Smooth muscle cell (in vitro differentiated cells): ENCODE results near the gene PTBP2. TPM values are rescaled to one million over a fixed set of nuclear protein-coding genes. Genes with fewer than 3 reads are reported as not detected.

Experiments
- DNase-seq: peaks from one replicate; lab custom pipeline; 2025; ENCODE audit not compliant: unreplicated experiment; lab: John Stamatoyannopoulos, UW
- H2AFZ ChIP-seq: fragments of 200-600 bp; sonication (generic); 2 replicates; pipeline ENCODE4 v1.6.0; 2016; ENCODE audit warnings: antibody characterized with exemption, low read depth, mild to moderate bottlenecking
- H3F3A ChIP-seq: fragments of 200-600 bp; sonication (generic); 2 replicates; pipeline ENCODE4 v1.6.0; 2017; ENCODE audit warnings: antibody characterized with exemption, low read depth
- H3K27ac ChIP-seq: fragments of 200-600 bp; sonication (generic); 2 replicates; pipeline ENCODE4 v1.5.1; 2016; ENCODE audit warnings: low read depth, mild to moderate bottlenecking
- H3K27me3 ChIP-seq: fragments of 200-600 bp; sonication (generic); 2 replicates; pipeline ENCODE4 v1.6.1; 2016; ENCODE audit warnings: low read depth, mild to moderate bottlenecking
- H3K36me3 ChIP-seq: fragments of 200-600 bp; sonication (generic); 2 replicates; pipeline ENCODE4 v1.5.1; 2016; ENCODE audit warnings: low read depth
- H3K4me1 ChIP-seq: fragments of 200-600 bp; sonication (generic); 2 replicates; pipeline ENCODE4 v1.5.1; 2016; ENCODE audit warnings: low read depth
- H3K4me2 ChIP-seq: fragments of 200-600 bp; sonication (generic); 2 replicates; pipeline ENCODE4 v1.6.0; 2016; ENCODE audit warnings: mild to moderate bottlenecking
- H3K4me3 ChIP-seq: fragments of 200-600 bp; sonication (generic); 2 replicates; pipeline ENCODE4 v1.5.1; 2016; ENCODE audit warnings: mild to moderate bottlenecking
- H3K79me2 ChIP-seq: fragments of 200-600 bp; sonication (generic); 2 replicates; pipeline ENCODE4 v1.6.0; 2016; ENCODE audit warnings: low read depth, mild to moderate bottlenecking
- H3K9ac ChIP-seq: fragments of 200-600 bp; sonication (generic); 2 replicates; pipeline ENCODE4 v1.6.0; 2016; ENCODE audit warnings: low read depth
- H3K9me3 ChIP-seq: fragments of 200-600 bp; sonication (generic); replicated peaks from 2 replicates; pipeline ENCODE4 v1.5.1; 2016; ENCODE audit warnings: low read depth
- H4K20me1 ChIP-seq: fragments of 200-600 bp; sonication (generic); 2 replicates; pipeline ENCODE4 v1.6.0; 2016; ENCODE audit warnings: low read depth
- CTCF ChIP-seq: fragments of 200-600 bp; sonication (generic); IDR thresholded peaks from 2 replicates; pipeline ENCODE4 v1.5.1; 2017; ENCODE audit warnings: borderline replicate concordance, mild to moderate bottlenecking, antibody characterized with exemption; ENCODE audit not compliant: insufficient read depth, poor library complexity, severe bottlenecking
- WGBS: methylation state at CpG from one replicate; pipeline ENCODE4 v1.1.7; 2016; ENCODE audit warnings: low lambda C conversion rate; 5-methylcytosine and 5-hydroxymethylcytosine counted together
- polyA plus RNA-seq: library from polyadenylated mRNA; unstranded; fragments of >200 nt; fragmentation: Nextera tagmentation; extraction: Ambion mirVana; gene quantifications from 2 replicates; pipeline ENCODE4 v1.2.1, GENCODE V29; 2016
- total RNA-seq: library from RNA; depleted of rRNA; stranded (reverse); fragments of >200 nt; gene quantifications from 2 replicates; pipeline ENCODE4 v1.2.3, GENCODE V29; 2014

PTBP2 gene
- total and polyA plus RNA-seq, 2 experiments from 2014 or later: 3.3 to 69.7 TPM

DNA sequence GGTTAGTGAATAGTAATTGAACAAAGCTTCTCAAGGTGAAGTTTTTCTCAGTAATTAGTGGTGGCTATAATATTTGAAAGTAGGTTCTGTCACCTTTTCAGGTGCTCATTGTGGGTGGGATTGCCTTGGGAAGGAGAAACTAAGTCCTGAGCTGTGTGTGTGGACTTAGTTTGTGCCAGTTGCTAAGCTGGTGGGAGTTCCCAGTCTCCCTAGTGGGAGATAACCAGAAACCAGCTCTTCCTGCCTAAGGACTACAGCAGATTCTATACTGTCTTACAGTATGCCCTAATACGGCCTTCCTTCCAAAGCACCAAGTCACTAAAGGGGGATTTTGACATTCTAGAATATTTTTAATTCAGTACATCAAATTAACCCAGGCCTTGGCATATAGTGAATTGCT lies 94.3 kb downstream of the PTBP2 start:
- Histone ChIP-seq H3K27me3 (no peaks in the 10 kb centered on the region), H3K4me3 (no peak overlapping the region), H3K4me1 (no peaks in the 10 kb centered on the region), H3K9me3 (no peaks in the 10 kb centered on the region), H3K9ac (no peak overlapping the region), H2AFZ (no peak overlapping the region), H4K20me1 (no peaks in the 10 kb centered on the region), H3K79me2 (no peaks in the 10 kb centered on the region), H3F3A (no peaks in the 10 kb centered on the region), H3K27ac (no peak overlapping the region), H3K36me3 (no peaks in the 10 kb centered on the region), H3K4me2 (no peak overlapping the region)
- DNase-seq: no peak
- WGBS: 61% methylated on average over 1 of the region's 1 CpG
- TF ChIP-seq CTCF: no peak

- no peaks in the 10 kb centered on the region for H3K4me1 ChIP-seq
- H3K4me3 ChIP-seq: no peak overlapping the region
- H3K27me3 ChIP-seq: no peaks in the 10 kb centered on the region
- H3K36me3 ChIP-seq: no peaks in the 10 kb centered on the region
- no peak overlapping the region for H2AFZ ChIP-seq
- no peaks in the 10 kb centered on the region for H3K9me3 ChIP-seq
- no peaks in the 10 kb centered on the region for H4K20me1 ChIP-seq
- TF ChIP-seq CTCF: no peak
- no peak overlapping the region for H3K9ac ChIP-seq
- H3F3A ChIP-seq: peaks cover 3% of the 10 kb centered on the region
- DNase-seq: no peak
- no peaks in the 10 kb centered on the region for H3K79me2 ChIP-seq
- 81% methylated on average over 1 of the region's 1 CpG for WGBS
- no peak overlapping the region for H3K27ac ChIP-seq
- H3K4me2 ChIP-seq: no peak overlapping the region
Observed at GRCh38 chr1:96820107-96820506, 98.5 kb downstream of the PTBP2 start.

GRCh38 chr1:96820671-96821070 lies 99.1 kb downstream of the PTBP2 start:
- H3F3A ChIP-seq: peaks cover 3% of the 10 kb centered on the region
- H3K36me3 ChIP-seq: no peaks in the 10 kb centered on the region
- H3K27ac ChIP-seq: no peak overlapping the region
- TF ChIP-seq CTCF: no peak
- WGBS: 100% methylated on average over 1 of the region's 1 CpG
- H3K4me2 ChIP-seq: no peak overlapping the region
- no peak overlapping the region for H2AFZ ChIP-seq
- no peak overlapping the region for H3K9ac ChIP-seq
- H3K9me3 ChIP-seq: no peaks in the 10 kb centered on the region
- H3K4me3 ChIP-seq: no peak overlapping the region
- no peaks in the 10 kb centered on the region for H3K79me2 ChIP-seq
- no peaks in the 10 kb centered on the region for H3K27me3 ChIP-seq
- H4K20me1 ChIP-seq: no peaks in the 10 kb centered on the region
- DNase-seq: no peak
- no peaks in the 10 kb centered on the region for H3K4me1 ChIP-seq

GRCh38 chr1:96825231-96825630 lies 103.6 kb downstream of the PTBP2 start:
- Histone ChIP-seq H3K27me3 (no peaks in the 10 kb centered on the region), H4K20me1 (no peaks in the 10 kb centered on the region), H3K4me3 (no peak overlapping the region), H3F3A (peaks cover 3% of the 10 kb centered on the region), H2AFZ (no peak overlapping the region), H3K36me3 (no peaks in the 10 kb centered on the region), H3K9ac (no peak overlapping the region), H3K27ac (no peak overlapping the region), H3K9me3 (no peaks in the 10 kb centered on the region), H3K4me1 (no peaks in the 10 kb centered on the region), H3K79me2 (no peaks in the 10 kb centered on the region), H3K4me2 (no peak overlapping the region)
- DNase-seq: no peak
- 100% methylated on average over 1 of the region's 1 CpG for WGBS
- no peak for TF ChIP-seq CTCF
